ENCODE data around the gene LHPP.
A peak's percentile ranks its signal among the peaks of the same experiment; 100 is the strongest.

The LHPP gene

GRCh38 chr10:124500757-124501156 is 39.1 kb downstream of the LHPP start:
- no peak for DNase-seq

- DNase-seq = no peak
Observed at GRCh38 chr10:124504711-124505110, 43.1 kb downstream of the LHPP start.

- no peak for DNase-seq
Observed at GRCh38 chr10:124505279-124505678, 43.7 kb downstream of the LHPP start.

GRCh38 chr10:124508070-124508667 is 46.5 kb downstream of the LHPP start:
- DNase-seq = no peak

- no peak for DNase-seq
Observed at GRCh38 chr10:124508907-124509454, 47.4 kb downstream of the LHPP start.

GRCh38 chr10:124509880-124510632 is 48.4 kb downstream of the LHPP start:
- DNase-seq = no peak

GRCh38 chr10:124510759-124511158 is 49.1 kb downstream of the LHPP start:
- no peak for DNase-seq

GRCh38 chr10:124511205-124512039 is 49.8 kb downstream of the LHPP start:
- DNase-seq = peak; percentile 32

GRCh38 chr10:124512040-124512428 is 50.4 kb downstream of the LHPP start:
- DNase-seq = no peak

- DNase-seq = no peak
Observed at GRCh38 chr10:124512600-124512999, 51.0 kb downstream of the LHPP start.

GRCh38 chr10:124515244-124515970 is 53.8 kb downstream of the LHPP start:
- no peak for DNase-seq

- DNase-seq = no peak
Observed at GRCh38 chr10:124516181-124516580, 54.6 kb downstream of the LHPP start.

GRCh38 chr10:124516746-124517397 is 55.2 kb downstream of the LHPP start:
- no peak for DNase-seq

- DNase-seq = no peak
Observed at GRCh38 chr10:124517461-124517860, 55.8 kb downstream of the LHPP start.

- DNase-seq = no peak
Observed at GRCh38 chr10:124517931-124518330, 56.3 kb downstream of the LHPP start.

GRCh38 chr10:124518366-124518765 is 56.7 kb downstream of the LHPP start:
- DNase-seq = no peak

- DNase-seq = no peak
Observed at GRCh38 chr10:124520558-124521428, 59.2 kb downstream of the LHPP start.

- DNase-seq = no peak
Observed at GRCh38 chr10:124521429-124521871, 59.8 kb downstream of the LHPP start.

GRCh38 chr10:124522131-124522932 is 60.7 kb downstream of the LHPP start:
- no peak for DNase-seq
